Pulmonary artery endothelial cell (primary cell): ENCODE data around the gene BCAP31. TPM values are rescaled to one million over a fixed set of nuclear protein-coding genes. Genes with fewer than 3 reads are reported as not detected.

ENCODE experiments used
- DNase-seq: peaks from one replicate; pipeline ENCODE4 v3.0.0-alpha.2; 2011; ENCODE audit warnings: low read depth, low spot score
- total RNA-seq: library from RNA; depleted of rRNA; stranded (reverse); fragments of >200 nt; gene quantifications from 2 replicates; pipeline ENCODE4 v1.2.3, GENCODE V29; 2014

The BCAP31 gene
- total RNA-seq, 1 donor from 2014 or later = 323 TPM

DNA sequence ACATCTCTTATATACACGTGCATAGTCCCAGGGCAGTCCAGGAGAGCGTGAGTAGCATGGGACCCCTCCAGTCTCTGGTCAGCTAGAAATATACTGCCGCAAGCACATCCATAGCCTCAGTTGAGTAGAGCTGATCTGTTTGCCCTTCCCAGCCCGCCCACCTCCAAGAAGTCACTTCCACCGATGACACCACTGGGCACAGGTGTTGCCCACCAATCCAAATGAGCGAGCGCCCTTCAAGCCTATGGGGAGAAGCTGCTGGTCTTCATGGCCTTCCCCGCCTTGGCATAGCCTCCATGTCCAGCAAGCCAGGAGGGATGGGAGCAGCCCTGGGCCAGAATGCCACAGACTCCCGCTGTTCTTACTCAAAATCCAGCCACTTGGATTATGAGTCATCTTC lies 67.0 kb downstream of the BCAP31 start:
- DNase-seq = no peak

DNA sequence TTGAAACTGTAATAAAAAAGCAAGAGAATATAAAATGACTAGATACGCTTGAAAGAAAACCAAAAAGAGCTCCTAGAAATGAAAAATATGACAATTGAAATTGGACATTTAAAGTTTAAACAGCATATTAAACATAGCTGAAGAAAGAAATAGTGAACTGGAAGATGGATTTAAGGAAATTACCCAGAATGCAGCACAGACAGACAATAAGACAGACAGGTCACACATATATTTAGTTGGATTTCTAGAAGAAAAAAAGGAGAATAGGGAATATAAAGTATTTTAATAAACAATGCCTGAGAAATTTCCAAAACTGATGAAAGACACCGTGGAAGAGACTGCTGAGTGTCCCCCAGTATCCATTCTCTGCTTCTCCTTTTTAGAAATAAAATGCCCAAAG lies 70.6 kb downstream of the BCAP31 start:
- DNase-seq = no peak

GRCh38 chrX:153651540-153652079 lies 72.6 kb downstream of the BCAP31 start:
- DNase-seq = no peak

GRCh38 chrX:153650959-153651358 lies 73.2 kb downstream of the BCAP31 start:
- no peak for DNase-seq

Other genes with a start within 250 kb of the BCAP31 start
- gene BGN, start 229.4 kb downstream of the BCAP31 start, total RNA-seq = 22.9 and 35.6 TPM in 2 replicates
- gene ATP2B3, start 206.7 kb downstream of the BCAP31 start, total RNA-seq = 0.11 TPM in 1 of 2 replicates, not detected in the other
- gene CCNQ, start 125.2 kb downstream of the BCAP31 start, total RNA-seq = 40.4 and 49.2 TPM in 2 replicates
- 0.04 and 0.26 TPM in 2 replicates for gene DUSP9, start 77.2 kb downstream of the BCAP31 start, total RNA-seq
- gene PNCK, start 50.6 kb downstream of the BCAP31 start, total RNA-seq = not detected in 2 replicates
- gene SLC6A8, start 36.5 kb downstream of the BCAP31 start, total RNA-seq = 8.6 and 15.9 TPM in 2 replicates
- 9.5 and 9.6 TPM in 2 replicates for gene ABCD1, start 469 bp upstream of the BCAP31 start, total RNA-seq
- gene PLXNB3, start 39.9 kb upstream of the BCAP31 start, total RNA-seq = 3.9 and 5.5 TPM in 2 replicates
- under 0.01 and 0.07 TPM in 2 replicates for gene SRPK3, start 56.7 kb upstream of the BCAP31 start, total RNA-seq
- 41.1 and 58.8 TPM in 2 replicates for gene IDH3G, start 70.0 kb upstream of the BCAP31 start, total RNA-seq
- 86.6 and 152 TPM in 2 replicates for gene SSR4, start 70.3 kb upstream of the BCAP31 start, total RNA-seq
- 0.20 and 0.25 TPM in 2 replicates for gene PDZD4, start 106.2 kb upstream of the BCAP31 start, total RNA-seq
- 0.11 and 0.13 TPM in 2 replicates for gene L1CAM, start 161.8 kb upstream of the BCAP31 start, total RNA-seq
- gene AVPR2, start 180.3 kb upstream of the BCAP31 start, total RNA-seq = 0.07 TPM in 1 of 2 replicates, not detected in the other
- 26.5 and 37.0 TPM in 2 replicates for gene ARHGAP4, start 201.9 kb upstream of the BCAP31 start, total RNA-seq
- gene NAA10, start 210.7 kb upstream of the BCAP31 start, total RNA-seq = 97.3 and 113 TPM in 2 replicates
- gene RENBP, start 220.3 kb upstream of the BCAP31 start, total RNA-seq = 4.9 and 8.5 TPM in 2 replicates
- 14.8 and 22.9 TPM in 2 replicates for gene HCFC1, start 247.4 kb upstream of the BCAP31 start, total RNA-seq
- 2.9 and 5.3 TPM in 2 replicates for gene TMEM187, start 248.4 kb upstream of the BCAP31 start, total RNA-seq